GM18907 (cell line): ENCODE results near the gene LINGO1.

Experiments
- ATAC-seq: cut with Tn5 transposase; IDR thresholded peaks from one replicate; pipeline ENCODE4 v1.9.1; 2021; ENCODE audit warnings: mild to moderate bottlenecking, moderate library complexity; ENCODE audit not compliant: unreplicated experiment

Gene LINGO1

DNA sequence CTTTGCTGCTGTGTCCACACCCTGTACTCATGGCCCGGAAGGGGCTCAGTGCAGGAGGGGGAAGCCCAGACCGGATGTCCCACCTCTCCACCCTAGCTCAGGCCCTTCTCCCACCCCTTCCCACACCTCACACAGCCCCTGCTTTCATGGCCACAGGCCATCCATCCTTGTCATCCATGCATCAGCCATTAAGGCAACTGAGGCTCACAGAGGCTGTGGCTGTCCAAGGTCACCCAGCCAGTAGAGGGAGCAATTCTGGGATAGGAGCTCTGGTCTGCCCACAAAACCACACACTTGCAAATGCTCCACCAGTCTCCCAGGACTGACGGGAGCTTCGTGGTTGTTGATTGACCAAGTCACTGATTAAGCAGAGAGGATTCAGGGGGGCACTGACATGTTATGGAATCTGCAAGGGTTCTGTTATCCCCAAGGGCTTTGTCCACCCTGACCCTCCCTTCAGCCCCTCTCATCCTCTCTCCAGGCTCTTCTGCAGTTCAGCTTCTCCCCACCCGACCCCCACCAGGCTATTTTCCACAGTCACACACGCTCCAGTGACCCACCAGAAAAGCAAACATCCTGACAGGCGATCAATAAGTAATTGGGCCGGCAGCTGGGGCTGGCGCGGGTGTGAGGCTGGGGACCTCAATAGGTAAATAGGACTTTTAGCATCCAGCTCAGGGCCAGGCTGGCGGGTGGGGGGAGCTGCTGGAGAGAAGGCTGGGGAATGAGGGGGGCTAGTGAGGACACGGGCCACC is 15.1 kb downstream of the LINGO1 start:
- no peak for ATAC-seq

DNA sequence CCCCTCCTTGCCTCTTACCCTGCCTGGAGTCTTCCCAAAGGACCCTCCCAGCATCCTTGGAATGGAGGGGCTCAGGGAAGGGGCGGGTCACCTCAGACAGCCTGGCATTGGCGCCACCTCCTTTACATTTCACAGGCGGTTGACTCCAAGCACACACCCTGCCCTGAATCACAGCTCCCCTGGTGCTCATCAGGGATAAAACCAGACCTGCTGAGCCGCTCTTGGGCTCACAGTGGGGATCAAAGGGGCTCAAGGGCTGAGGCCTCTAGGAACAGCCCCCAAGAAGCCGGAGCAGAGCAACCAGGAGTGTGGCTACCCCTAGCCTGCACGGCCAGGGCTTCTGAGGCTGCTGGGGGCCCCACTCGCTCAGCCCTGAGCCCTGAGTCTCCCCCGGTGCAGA is 16.6 kb downstream of the LINGO1 start:
- ATAC-seq, result no peak

DNA sequence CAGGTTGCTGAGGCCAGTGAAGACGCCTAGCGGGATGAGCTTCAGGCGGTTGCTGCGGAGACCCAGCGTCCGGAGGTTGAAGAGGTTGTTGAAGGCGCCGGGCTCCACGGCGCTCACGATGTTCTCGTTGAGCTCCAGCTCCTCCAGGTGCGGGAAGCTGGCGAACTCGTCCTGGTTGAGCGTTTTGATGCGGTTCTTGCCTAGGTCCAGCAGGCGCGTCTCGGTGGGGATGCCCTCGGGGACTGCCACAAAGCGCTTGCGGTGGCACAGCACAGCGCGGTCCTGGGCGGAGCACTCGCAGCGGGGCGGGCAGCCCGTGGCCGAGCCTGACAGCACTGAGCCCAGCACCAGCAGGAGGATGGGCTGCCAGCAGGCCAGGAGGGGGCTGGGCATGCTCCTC is 17.2 kb downstream of the LINGO1 start:
- no peak for ATAC-seq

DNA sequence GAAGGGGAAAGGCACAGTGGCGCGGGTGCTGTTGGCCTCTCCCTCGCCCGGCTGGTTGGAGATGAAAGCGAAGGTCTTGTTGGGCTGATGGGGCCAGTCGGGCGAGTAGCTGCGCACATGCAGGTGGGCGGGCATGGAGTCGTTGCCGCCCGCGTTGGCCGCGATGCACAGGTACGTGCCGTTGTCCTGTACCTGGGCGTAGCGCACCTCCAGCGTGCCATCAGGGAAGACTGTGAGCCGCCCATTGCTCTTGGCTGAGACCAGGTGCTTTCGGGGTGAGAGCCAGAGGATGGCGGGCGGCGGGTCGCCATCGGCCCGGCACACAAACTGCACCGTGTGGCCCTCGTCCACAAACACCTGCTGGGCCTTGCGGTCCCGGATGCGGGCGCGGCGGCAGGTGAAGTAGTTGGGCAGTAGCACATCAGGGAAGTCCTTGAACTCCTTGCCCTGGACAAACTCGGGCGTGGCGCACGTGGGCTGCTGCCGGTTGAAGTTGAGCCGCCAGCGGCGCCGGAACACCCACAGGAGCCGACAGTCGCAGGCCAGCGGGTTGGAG is 18.4 kb downstream of the LINGO1 start:
- no peak for ATAC-seq

DNA sequence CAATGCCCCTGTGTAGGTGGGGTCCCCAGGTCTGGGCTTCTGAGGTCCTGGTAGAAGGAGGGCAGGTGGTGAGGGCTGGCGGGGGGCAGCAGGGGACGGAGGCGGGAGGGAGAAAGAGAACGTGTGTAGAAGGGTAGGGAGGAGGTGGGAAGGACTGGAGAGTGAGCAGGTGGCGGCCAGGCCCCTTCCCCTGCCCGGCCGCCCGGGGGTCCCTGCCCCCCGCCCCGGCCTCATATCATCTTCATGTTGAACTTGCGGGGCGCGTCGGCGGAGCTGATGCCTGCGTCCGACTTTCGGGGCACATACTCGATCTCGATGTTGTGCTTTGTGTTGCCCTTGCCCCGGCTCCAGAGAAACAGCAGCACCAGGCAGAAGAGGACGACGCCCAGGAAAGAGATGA is 18.9 kb downstream of the LINGO1 start:
- no peak for ATAC-seq

DNA sequence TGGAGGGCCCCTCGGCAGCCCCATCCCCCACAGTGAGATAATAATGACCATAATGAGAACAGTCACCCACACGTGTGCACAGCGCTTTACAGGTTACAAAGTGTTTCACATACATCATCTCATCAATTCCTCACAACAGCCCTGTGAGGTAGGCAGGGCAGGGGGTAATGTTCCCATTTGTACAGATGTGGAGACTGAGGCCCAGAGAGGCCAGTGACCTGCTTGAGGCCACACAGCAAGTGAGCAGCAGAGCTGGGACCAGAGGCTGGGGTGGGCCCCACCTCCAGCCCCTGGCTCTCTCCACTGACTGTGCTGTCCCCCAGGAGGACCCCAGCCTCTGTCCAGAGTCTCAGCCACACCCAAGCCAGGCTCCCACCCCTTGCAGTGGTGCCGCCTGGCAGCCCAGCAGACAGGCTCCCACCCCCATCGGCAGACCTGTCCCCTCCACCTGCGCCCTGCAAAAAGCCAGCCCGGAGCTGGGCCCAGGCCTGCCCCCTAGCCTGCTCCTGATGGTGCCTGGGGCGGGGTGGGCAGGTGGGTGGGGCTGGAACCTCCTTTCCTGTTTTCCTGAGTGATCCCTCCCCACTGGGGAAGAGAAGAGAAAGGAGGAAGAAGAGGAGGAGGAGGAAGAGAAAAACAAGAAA is 19.6 kb downstream of the LINGO1 start:
- no peak for ATAC-seq

DNA sequence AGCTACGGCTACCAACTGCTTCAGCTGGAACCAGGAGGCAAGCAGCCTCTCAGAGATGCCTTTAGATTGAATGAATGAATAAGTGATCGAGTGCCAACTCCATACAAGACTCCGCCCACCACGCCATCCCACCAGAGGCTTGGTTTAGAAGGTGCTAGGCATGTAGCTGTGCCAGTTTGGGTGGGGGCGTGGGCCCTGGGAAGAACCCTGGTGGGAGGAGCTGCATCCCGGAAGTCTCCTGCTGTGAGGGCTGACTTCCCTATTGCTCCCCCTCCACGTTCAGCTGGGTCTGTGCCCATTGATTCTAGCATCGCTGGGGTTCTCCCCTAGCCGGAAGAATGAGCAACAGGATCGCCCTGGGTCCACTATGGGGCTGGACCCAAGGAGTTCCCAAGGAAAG is 20.9 kb downstream of the LINGO1 start:
- ATAC-seq, result no peak

DNA sequence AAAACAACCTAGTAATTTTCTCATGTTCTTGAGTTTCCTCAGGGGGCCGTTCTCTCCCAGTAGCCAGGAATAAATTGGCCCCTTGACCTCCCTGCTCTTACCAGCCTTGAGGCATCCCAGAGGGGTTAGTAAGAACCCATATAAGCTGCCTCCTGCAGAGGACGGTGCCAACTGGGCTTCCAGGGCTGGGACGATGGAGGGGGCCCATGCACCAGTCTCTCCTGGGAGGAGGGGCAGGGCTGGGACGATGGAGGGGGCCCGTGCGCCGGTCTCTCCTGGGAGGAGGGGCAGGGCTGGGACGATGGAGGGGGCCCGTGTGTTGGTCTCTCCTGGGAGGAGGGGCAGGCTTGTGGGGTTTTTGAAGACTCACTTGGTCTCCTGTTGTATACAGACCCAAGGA is 22.0 kb downstream of the LINGO1 start:
- no peak for ATAC-seq

DNA sequence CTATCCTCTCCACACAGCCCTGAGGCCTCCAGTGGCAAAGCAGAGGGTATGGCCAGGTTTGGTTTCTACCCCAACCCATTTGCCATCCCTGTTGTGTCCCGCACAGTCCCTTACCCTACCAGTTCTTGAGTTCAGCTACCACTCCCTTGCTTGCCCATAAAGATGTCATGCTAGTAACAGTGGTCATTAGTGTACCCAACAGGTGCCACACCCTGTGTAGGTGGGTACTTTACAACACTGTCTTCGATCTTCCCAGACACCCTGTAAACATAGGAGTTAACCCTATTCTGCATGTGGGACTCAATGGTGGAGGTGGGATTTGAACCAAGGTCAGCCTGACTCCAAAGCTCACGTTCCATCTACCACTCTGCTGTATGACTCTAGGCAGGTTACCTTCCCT is 23.2 kb downstream of the LINGO1 start:
- ATAC-seq, result no peak

DNA sequence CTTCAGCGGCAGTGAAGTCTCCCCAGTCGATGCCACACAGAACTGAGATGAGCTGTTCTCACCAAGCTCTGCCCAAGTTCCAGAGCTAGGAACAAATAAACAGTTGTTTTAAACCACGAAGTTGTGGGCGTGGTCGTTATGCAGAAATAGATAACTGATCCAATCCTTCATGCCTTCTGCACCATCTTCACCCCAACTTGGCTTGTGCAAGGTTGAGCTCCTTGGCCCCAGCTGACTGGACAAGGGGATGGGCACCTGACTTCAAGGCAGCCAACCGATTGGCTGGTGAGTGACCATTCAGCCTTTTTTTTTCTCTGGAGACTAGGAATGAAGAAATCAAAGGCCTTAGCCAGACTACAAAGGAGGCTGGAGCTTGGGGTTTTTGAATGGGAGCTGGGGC is 23.9 kb downstream of the LINGO1 start:
- ATAC-seq, result no peak

DNA sequence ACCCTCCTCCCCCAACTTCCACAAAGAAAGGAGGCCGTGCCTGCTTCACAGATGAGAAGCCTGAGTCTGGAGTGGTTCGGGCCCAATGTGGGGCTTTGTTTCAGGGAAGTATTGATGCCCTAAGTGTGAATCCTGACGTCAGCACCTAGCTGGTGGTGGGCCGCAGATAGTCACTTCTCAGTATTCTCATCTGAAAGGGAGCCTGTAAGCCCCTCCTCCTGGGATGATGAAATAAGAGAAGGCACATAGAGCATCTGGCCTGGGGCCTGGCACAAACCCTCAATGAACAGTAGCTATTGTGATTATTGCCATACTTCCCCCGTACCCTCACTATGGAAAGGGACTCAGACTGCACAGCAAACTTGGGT is 24.8 kb downstream of the LINGO1 start:
- ATAC-seq, result no peak

DNA sequence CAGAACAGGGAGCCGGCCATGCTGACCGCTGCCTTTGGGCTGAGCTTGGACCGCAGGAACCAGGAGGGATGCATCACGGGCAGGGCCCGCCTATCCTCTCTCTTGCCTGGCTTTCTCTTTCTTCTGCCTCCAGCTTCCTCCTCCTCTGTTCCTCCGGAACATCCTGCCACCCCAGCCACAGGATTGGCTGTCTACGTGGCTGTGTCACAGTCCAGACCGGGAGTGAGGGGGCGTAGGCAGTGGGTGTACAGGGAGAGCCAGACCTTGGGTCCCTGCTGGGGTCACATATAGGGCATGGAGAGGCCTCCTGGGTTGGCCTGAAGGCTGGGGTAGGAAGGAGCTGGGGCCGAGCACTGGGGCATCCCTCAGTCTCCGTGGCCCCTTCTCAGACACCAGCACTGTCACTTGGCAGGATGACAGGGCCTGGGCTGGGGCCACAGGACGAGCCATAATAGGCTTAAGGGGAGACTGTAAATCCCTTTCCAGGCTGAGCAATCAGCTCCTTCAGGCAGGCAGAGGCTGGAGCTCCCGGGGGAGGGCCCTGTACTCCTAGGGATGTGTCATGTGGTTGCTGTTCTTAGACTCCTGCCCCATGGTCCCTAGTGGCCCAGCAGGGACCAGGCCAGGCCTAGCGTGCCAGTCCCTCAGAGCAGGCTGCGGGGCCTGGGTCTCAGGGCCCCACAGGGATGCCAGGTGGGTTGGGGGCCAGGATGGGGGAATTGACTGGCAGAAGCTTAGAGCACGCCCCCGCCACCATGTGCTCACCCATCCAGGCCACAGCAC is 25.4 kb downstream of the LINGO1 start:
- ATAC-seq, result no peak

DNA sequence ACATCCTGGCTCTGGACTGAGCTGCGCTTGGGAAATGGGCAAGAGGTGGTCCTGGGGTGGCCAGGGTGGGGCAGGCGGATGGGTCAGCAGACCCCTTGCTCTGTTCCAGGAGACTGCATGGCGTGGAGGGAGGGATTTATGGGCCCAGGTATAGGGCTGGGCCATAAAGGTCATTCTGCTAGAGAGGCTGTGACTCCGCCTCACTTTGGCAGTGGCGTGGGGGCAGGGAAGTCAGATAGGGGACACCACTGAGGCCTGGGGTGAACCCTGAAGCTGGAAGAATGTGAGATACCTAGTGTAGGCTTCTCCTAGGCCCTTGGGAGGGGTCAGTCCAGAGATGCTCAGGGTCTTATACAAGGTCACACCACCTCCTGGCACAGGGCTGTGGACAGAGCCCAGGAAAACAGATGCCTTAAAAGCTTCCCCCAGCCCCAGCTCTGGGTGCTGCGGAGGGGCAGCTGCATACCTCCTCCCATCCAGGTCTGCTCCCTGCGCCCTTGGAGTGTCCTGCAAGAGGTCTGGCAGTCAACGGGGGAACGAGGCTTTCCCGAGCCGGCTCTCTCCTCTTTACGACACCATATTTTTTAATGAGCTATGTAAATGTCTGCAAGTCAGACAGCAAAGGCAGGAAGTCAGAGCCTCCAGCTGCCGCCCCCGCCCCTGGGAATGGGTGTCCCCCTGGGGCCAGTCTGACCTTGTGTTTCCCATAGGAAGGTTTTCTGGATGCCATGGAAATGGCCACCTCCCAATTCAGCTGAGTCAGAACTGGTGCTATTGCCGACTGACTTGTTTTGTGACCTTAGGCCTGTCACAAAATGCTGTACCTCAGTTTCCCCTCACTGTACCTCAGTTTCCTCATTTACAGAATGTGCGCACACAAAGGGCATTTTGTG is 26.3 kb downstream of the LINGO1 start:
- no peak for ATAC-seq

DNA sequence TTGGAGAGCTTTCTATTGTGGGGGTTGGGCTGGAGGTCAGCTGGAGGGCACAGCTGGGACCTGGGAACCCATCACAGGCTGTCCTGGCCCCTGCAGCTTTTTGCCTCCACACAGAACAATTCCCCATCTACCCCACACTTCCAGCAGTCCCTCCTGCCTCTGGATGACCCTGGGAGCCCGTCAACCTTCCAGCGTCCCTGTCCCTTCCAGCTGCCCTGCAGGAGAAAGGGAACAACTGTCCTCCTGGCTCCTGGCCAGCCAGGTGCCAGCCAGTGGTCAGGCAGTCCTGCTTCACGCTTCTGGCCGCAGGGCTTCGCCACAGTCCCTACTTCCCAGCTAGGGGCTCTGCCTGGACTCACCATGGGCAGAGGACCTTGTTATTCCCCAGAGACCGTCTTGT is 27.2 kb downstream of the LINGO1 start:
- no peak for ATAC-seq

DNA sequence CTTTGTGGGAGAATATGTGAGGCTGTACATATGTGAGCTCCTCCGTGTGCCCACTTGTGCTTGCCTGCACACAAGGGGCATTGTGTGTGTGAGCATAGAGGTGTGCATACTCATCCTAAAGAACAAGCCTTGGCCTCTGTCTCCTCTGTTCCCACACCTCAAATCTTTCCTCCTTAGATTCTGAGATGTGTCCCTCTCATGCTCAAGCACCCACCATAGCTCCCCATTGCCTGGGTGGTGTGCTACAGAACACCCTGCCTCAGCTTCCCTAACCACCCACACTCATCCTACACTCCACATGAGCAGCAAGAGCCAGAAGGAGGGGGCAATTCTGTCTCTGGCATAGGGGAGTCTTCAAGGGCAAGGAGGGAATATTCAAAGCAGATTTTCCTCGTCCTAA is 27.7 kb downstream of the LINGO1 start:
- ATAC-seq, result no peak

DNA sequence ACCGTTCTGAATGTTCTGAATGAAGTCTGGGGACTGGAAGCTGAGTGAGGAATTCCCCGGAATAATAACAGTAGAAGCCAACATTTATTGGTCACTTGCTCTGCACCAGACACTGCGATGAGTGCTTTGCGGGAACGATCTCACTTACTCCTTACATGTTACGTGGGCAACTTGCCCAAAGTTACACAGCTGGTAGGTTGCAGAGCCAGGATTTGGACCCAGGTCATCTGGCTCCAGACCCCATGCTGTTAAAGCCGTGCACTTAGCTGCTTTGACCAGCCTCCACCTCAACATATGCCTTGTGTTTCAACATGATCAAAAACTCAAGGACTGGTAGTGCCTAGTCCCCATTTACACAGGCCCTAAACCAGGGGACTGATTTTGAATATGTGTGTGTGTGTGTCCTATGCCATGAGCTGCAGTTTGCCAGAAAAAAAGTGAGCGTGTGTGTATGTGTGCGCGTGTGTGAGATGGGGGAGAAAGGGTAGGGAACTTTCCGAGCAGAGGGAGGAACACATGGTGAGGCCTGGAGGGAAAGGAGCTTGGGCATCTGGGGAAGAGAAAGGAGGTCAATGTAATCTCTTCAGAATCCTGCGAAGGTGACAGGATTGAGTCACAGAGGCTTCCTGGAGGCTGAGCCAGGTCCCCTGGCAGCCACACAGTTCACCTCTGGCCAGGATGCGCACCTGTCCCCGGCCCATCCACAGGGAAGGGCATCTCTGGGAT is 28.9 kb downstream of the LINGO1 start:
- no peak for ATAC-seq

DNA sequence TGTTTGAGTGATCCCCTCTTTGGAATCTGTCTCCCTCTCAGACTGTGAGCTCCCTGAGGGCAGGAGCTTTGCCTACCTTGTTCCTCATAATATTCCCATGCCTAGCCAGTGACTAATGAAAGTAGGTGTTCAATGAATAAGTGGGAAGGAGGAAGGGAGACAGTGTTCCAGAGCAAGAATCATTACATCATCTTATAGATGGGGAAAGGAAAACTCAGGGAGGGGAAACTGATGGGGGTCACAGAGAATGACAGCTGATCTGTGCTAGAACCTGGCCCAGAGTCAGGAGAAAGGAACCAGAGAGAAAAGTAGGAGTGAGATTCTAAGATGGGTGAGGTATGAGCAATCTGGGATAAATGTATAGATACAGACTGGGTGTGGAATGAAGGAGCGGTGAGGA is 29.9 kb downstream of the LINGO1 start:
- ATAC-seq, result no peak

DNA sequence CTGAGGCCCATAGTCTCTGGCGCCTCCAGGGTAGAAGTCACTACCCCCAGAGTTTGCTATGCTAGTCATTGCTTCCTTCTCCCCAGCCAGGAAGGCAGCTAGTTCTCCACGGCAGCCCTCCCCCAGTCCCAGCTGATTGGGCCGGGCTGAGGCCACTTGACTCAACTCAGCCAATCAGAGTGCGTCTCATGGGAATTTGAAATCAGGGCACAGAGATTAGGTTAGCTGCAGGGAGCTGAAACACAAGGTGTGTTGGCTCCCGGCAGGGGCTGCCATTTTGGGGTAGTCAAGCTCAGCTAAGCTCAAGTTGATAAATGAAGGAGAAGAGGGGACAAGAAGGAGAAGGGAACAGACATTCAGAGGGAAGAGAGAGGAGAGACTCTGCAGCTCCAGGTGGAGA is 32.8 kb downstream of the LINGO1 start:
- ATAC-seq, result no peak

DNA sequence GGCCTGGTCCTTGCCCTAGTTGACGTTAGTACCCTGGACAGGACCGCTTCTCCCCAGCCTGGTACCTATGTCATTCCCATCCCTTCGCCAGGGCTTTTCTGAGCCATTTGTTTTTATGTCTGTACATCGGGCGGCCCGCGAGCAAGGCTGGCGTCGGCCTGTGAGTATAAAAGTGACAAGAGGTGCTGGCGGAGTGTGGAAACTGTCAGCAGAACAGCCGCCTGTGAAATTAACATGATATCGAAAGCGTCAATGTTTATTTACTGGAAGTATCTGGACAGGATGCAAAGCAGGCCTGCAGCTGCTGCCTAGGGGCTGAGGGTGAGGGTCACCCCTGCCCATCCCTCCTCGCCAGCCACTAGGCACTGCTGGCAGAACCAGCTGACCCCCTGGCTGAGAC is 33.4 kb downstream of the LINGO1 start:
- no peak for ATAC-seq

DNA sequence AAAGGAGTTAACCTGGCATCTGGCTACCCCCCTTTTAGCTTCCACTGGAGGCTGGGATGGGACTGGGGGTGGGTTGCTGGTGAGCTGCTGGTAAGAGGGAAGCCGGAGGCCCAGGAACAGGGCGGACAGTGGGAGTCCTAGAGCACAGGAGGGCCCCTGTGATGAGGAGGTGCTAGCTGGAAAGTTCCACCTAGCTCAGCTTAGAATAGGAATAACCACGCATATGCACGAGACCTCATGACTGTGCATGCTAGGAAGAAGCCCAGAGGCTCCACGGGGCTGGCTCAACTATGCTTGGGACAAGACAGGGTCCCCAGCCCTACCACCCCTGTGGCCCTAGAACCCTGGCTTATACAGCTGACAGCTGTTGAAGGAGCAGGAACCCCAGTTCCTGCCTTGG is 34.1 kb downstream of the LINGO1 start:
- no peak for ATAC-seq
